Immature natural killer cell (primary cell): ENCODE results near the gene DCBLD2. TPM values are rescaled to one million over a fixed set of nuclear protein-coding genes. Genes with fewer than 3 reads are reported as not detected.
"Not testable (repeated sequence)": the region's sequence is repeated elsewhere in the genome, so short reads cannot be mapped to it uniquely, and the experiment has no call there.

ENCODE experiments used
- DNase-seq, 3 donors: peaks; one replicate each; pipeline ENCODE4 v3.0.0; 2022; ENCODE audit warnings: mixed read lengths in 1 of 3
- H3K27ac Mint-ChIP-seq, 6 donors: one replicate each; pipeline ENCODE4 v1.8.0; 2020; ENCODE audit warnings: mixed read lengths in 6 of 6, mild to moderate bottlenecking in 5 of 6, inconsistent platforms in 4 of 6, moderate library complexity in 3 of 6
- H3K27me3 Mint-ChIP-seq, 3 donors: one replicate each; pipeline ENCODE4 v1.8.0; 2020 to 2021; ENCODE audit warnings: low read depth in 3 of 3, mild to moderate bottlenecking in 3 of 3, mixed read lengths in 3 of 3, moderate library complexity in 3 of 3, inconsistent platforms in 1 of 3
- H3K36me3 Mint-ChIP-seq, 3 donors: one replicate each; pipeline ENCODE4 v1.8.0; 2020; ENCODE audit warnings: mixed read lengths in 3 of 3, inconsistent platforms in 2 of 3, mild to moderate bottlenecking in 2 of 3
- H3K4me1 Mint-ChIP-seq, 2 donors: one replicate each; pipeline ENCODE4 v1.8.0; 2020; ENCODE audit warnings: inconsistent platforms in 2 of 2, mild to moderate bottlenecking in 2 of 2, mixed read lengths in 2 of 2, moderate library complexity in 1 of 2
- H3K4me3 Mint-ChIP-seq, 5 donors: one replicate each; pipeline ENCODE4 v1.8.0; 2020; ENCODE audit warnings: mild to moderate bottlenecking in 5 of 5, mixed read lengths in 5 of 5, inconsistent platforms in 3 of 5, moderate library complexity in 3 of 5
- H3K9me3 Mint-ChIP-seq, 6 donors: one replicate each; pipeline ENCODE4 v1.8.0; 2020; ENCODE audit warnings: mild to moderate bottlenecking in 6 of 6, mixed read lengths in 6 of 6, inconsistent platforms in 4 of 6, moderate library complexity in 3 of 6
- polyA plus RNA-seq, 3 donors: library from polyadenylated mRNA; unstranded; fragments of 300-500 nt; fragmentation: Illumina TruSeq; gene quantifications; one replicate each; pipeline ENCODE4 v1.2.3, GENCODE V29; 2021

DCBLD2 gene
- polyA plus RNA-seq, 3 donors from 2014 or later: 0.04 to 1.0 TPM; not detected in 1

DNA sequence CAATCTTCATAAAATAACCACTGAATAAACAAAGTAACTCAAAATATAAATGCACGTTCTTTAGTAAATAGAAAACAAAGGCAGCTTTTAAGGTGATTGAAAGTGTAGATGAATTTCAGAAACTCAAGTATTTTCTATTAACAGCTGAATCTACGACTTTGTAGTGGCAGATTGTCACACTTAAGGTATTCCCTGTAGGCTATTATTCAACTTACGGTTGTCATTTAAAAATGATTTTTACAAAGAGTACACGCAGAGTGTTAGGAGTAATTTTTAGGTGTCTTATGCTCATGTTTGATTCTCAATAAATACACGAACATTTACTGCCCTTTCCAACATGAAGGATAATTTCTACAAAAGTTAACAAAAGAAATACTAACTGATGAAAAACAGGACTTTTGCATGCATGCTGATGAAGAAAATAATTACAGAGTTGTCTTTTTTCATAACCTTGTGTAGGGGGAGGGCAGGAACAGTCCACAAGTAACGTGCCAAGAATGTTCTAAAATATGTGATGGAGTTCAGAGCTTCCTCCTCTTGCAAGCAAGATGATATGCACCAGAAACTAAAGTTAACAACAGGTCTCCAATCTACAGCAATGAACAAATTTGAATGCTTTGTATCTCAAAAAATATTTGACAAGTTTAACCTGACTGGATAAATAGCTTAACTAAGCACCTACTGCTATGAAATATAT, 16.7 kb downstream of the DCBLD2 start:
- no peak overlapping the region for H3K27ac Mint-ChIP-seq
- peaks cover 0 to 3% (median 0%) of the 10 kb centered on the region in 3 donors for H3K27me3 Mint-ChIP-seq
- no peak for DNase-seq
- H3K4me1 Mint-ChIP-seq: no peaks in the 10 kb centered on the region
- H3K36me3 Mint-ChIP-seq: peaks cover 0 to 3% (median 0%) of the 10 kb centered on the region in 3 donors
- peaks cover 0 to 3% (median 0%) of the 10 kb centered on the region in 6 donors for H3K9me3 Mint-ChIP-seq
- no peak overlapping the region for H3K4me3 Mint-ChIP-seq

DNA sequence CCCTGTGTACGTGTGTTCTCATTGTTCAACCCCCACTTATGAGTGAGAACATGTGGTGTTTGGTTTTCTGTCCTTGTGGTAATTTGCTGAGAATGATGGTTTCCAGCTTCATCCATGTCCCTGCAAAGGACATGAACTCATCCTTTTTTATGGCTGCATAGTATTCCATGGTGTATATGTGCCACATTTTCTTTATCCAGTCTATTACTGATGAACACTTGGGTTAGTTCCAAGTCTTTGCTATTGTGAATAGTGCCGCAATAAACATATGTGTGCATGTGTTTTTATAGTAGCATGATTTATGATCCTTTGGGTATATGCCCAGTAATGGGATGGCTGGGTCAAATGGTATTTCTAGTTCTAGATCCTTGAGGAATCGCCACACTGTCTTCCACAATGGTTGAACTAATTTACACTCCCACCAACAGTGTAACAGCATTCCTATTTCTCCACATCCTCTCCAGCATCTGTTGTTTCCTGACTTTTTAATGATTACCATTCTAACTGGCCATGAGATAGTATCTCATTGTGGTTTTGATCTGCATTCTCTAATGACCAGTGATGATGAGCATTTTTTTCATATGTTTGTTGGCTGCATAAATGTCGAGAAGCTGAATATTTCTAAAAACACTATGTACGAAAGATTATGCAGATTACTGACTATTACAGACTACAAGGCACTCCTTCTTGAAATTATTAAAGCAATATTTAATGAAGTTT, 18.7 kb downstream of the DCBLD2 start:
- DNase-seq, H3K4me3 Mint-ChIP-seq, H3K27me3 Mint-ChIP-seq, H3K27ac Mint-ChIP-seq, H3K9me3 Mint-ChIP-seq, H3K4me1 Mint-ChIP-seq, H3K36me3 Mint-ChIP-seq: not testable (repeated sequence)

DNA sequence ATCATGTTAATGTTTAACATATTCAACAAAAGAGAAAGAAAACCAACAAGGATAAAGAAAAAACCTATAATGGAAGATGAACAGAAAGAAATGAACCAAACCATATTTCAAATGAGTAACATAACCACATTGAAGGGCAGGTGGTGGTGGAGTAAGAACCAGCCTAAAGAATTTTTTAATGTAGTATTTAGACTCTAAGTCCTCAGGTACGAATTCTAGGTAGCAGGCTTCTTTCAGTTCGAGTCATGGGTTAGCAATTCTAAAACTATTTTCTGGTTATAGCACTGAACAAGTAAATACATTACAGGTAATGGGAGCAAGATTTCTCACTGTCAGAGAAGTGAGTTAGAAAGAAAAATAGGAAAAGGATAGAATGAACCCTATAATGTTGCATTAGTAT, 24.4 kb downstream of the DCBLD2 start:
- peaks cover 0 to 3% (median 0%) of the 10 kb centered on the region in 6 donors for H3K9me3 Mint-ChIP-seq
- no peak overlapping the region for H3K4me3 Mint-ChIP-seq
- DNase-seq: no peak
- peaks cover 0 to 5% (median 0%) of the 10 kb centered on the region in 3 donors for H3K36me3 Mint-ChIP-seq
- H3K4me1 Mint-ChIP-seq: no peaks in the 10 kb centered on the region
- no peak overlapping the region for H3K27ac Mint-ChIP-seq
- H3K27me3 Mint-ChIP-seq: peaks cover 0 to 3% (median 2%) of the 10 kb centered on the region in 3 donors

DNA sequence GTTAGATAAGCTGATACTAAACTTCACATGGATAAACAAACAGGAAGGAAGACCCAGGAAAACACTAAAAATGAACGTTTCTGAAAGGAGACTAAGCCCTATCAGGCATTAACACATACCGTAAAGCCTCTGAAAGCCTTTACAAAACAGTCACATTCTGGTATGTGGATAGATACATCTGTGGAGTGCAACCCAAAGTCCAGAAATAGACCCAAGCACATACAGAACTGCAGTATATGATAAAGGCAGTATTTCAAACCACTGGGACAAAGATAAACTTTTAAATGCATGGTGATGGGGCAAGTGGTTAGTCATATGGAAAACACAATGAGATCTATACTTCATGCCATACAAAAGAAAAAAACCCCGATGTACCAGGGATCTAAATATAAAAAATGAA, 26.0 kb downstream of the DCBLD2 start:
- no peak overlapping the region for H3K27ac Mint-ChIP-seq
- no peak for DNase-seq
- H3K4me1 Mint-ChIP-seq: no peaks in the 10 kb centered on the region
- H3K9me3 Mint-ChIP-seq: peaks cover 0 to 6% (median 5%) of the 10 kb centered on the region in 6 donors
- no peak overlapping the region for H3K4me3 Mint-ChIP-seq
- H3K36me3 Mint-ChIP-seq: peaks cover 0 to 5% (median 0%) of the 10 kb centered on the region in 3 donors
- peaks cover 2 to 3% (median 3%) of the 10 kb centered on the region in 3 donors for H3K27me3 Mint-ChIP-seq

DNA sequence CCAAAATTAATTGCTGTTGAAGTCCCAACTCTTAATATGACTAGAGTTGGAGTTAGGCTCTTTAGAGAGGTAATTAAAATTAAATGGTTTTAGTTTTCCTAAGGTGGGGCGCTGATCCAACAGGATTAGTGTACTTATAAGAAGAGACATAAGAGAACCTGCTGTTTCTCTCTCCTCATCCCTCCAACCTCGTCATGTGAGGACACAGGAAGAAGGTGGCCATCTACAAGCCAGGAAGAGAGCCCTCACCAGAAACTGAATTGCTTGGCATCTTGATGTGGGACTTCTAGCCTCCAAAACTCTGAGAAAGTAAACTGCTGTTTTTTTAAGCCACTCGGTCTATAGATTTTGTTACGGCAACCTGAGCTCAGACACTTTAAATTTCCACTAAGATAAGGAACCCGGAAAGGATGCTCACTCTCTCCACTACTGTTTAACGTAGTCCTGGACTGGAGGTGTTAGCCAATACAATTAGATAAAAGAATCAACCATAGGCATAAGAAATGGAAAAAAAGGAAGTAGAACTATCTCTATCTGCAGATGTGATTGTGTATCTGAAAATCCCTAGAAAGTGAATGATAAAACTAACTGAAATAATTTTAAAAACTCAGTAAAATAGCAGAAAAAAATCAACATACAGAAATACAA, 26.8 kb downstream of the DCBLD2 start:
- no peaks in the 10 kb centered on the region for H3K4me1 Mint-ChIP-seq

DNA sequence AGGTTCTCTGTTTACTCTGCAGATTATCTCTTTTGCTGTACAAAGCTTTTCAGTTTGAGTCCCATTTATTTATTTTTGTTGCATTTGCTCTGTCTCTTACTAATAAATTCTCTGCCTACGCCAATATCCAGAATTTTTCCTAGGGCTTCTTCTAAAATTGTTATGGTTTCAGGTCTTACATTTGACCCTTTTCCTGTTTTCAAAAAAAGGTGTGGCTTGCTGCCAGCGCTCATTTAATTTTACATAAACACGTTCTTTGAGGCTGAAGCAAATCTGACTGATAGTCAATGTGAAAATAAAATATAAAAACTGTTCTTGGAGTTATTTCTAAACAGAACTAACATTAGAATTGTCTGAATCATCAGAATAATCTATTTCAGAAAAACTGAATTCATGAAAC, 32.1 kb downstream of the DCBLD2 start:
- no peak overlapping the region for H3K27ac Mint-ChIP-seq
- peaks cover 0 to 3% (median 3%) of the 10 kb centered on the region in 3 donors for H3K27me3 Mint-ChIP-seq

More for the DNA sequence above, 26.8 kb downstream of the DCBLD2 start:
- Mint-ChIP-seq H3K27me3 (peaks cover 3% of the 10 kb centered on the region in 3 donors), H3K4me3 (no peak overlapping the region), H3K9me3 (peaks cover 0 to 14% (median 5%) of the 10 kb centered on the region in 6 donors), H3K36me3 (peaks cover 0 to 2% (median 0%) of the 10 kb centered on the region in 3 donors), H3K27ac (no peak overlapping the region)
- no peak for DNase-seq

DNA sequence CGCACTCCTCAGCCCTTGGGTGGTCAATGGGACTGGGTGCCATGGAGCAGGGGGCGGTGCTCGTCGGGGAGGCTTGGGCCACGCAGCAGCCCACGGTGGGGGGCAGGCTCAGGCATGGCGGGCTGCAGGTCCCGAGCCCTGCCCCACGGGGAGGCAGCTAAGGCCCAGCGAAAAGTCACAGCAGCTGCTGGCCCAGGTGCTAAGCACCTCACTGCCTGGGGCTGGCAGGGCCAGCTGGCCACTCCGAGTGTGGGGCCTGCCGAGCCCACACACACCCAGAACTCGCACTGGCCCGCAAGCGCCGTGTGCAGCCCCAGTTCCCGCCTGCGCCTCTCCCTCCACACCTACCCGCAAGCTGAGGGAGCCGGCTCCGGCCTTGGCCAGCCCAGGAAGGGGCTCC, 43.5 kb downstream of the DCBLD2 start:
- H3K4me1 Mint-ChIP-seq, H3K4me3 Mint-ChIP-seq, H3K27me3 Mint-ChIP-seq, DNase-seq, H3K36me3 Mint-ChIP-seq, H3K27ac Mint-ChIP-seq: not testable (repeated sequence)
- peaks cover 0 to 43% (median 12%) of the 10 kb centered on the region in 6 donors for H3K9me3 Mint-ChIP-seq

More for the DNA sequence above, 32.1 kb downstream of the DCBLD2 start:
- Mint-ChIP-seq H3K4me1 (no peaks in the 10 kb centered on the region), H3K9me3 (peaks cover 0 to 26% (median 10%) of the 10 kb centered on the region in 6 donors), H3K36me3 (no peaks in the 10 kb centered on the region), H3K4me3 (no peak overlapping the region)
- DNase-seq: no peak

DNA sequence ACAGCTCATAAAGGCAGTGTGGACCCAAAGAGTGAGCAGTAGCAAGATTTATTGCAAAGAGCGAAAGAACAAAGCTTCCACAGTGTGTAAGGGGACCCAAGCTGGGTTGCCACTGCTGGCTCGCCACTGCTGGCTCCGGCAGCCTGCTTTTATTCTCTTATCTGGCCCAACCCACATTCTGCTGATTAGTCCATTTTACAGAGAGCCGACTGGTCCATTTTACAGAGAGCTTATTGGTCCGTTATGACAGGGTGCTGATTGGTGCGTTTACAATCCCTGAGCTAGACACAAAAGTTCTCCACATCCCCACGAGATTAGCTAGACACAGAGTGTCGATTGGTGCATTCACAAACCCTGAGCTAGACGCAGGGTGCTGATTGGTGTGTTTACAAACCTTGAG, 44.2 kb downstream of the DCBLD2 start:
- not testable (repeated sequence) for H3K36me3 Mint-ChIP-seq, DNase-seq
- H3K9me3 Mint-ChIP-seq: peaks cover 0 to 40% (median 11%) of the 10 kb centered on the region in 6 donors

DNA sequence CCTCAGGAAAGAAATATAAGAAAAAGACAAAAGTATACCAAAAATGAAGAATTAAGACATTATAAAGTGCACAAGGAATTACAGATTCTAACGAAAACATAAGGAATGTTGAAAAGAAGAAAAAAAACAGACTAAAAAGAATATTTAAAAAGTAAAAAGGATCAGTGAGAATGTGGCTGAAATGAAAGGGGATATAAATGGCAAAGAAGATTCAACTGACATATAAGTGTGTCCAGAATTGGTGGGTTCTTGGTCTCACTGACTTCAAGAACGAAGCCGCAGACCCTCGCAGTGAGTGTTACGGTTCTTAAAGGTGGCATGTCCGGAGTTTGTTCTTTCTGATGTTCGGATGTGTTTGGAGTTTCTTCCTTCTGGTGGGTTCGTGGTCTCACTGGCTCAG, 44.8 kb downstream of the DCBLD2 start:
- H3K4me3 Mint-ChIP-seq: no peak overlapping the region
- H3K4me1 Mint-ChIP-seq: no peaks in the 10 kb centered on the region
- DNase-seq: no peak
- no peak overlapping the region for H3K27ac Mint-ChIP-seq
- no peaks in the 10 kb centered on the region for H3K27me3 Mint-ChIP-seq
- H3K36me3 Mint-ChIP-seq: peaks cover 0 to 2% (median 0%) of the 10 kb centered on the region in 3 donors
- H3K9me3 Mint-ChIP-seq: peaks cover 0 to 36% (median 9%) of the 10 kb centered on the region in 6 donors

More for the DNA sequence above, 44.2 kb downstream of the DCBLD2 start:
- not testable (repeated sequence) for H3K4me1 Mint-ChIP-seq, H3K4me3 Mint-ChIP-seq, H3K27me3 Mint-ChIP-seq, H3K27ac Mint-ChIP-seq

DNA sequence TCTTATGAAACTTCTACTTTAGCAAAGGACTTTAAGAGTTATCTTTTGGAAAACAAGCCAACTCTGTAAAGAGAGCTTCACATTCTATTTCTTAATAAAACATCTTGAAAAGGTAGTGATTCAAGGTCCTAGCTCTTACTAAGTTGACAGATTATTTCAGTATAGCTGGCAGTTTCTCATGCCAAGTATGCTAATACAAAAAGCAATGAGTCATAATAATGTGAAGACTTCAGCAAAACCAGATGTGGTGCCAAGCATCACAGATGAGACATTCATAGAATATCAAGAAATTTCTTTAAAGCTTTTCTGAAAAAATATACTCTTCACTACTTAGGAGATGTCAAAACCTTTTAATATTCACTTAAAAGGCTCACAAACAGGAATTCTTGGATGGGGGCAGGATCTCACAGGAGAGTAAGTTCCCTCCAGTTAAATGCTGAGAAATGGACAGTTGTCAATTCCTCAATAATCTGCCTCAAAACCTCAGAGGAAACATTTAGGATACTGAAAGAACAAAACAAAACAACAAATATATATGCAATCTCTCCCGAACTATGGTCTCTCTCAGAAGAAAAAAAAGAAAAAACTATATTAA, 45.6 kb downstream of the DCBLD2 start:
- no peaks in the 10 kb centered on the region for H3K4me1 Mint-ChIP-seq
- H3K4me3 Mint-ChIP-seq: no peak overlapping the region
- no peak overlapping the region for H3K27ac Mint-ChIP-seq
- peaks cover 0 to 28% (median 8%) of the 10 kb centered on the region in 6 donors for H3K9me3 Mint-ChIP-seq
- peaks cover 0 to 2% (median 0%) of the 10 kb centered on the region in 3 donors for H3K36me3 Mint-ChIP-seq
- no peaks in the 10 kb centered on the region for H3K27me3 Mint-ChIP-seq
- no peak for DNase-seq

DNA sequence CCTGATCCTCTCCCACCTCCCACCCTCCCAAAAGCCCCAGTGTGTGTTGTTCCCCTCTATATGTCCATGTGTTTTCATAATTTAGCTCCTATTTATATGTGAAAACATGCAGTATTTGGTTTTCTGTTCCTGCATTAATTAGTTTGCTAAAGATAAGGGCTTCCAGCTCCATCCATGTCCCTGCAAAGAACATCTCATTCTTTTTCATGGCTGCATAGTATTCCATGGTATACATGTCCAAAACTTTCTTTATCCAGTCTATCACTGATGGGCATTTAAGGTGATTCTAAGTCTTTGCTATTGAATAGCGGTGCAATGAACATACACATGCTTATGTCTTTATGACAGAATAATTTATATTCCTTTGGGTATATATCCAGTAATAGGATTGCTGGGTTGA, 53.4 kb downstream of the DCBLD2 start:
- Mint-ChIP-seq H3K27ac (no peak overlapping the region), H3K4me3 (no peak overlapping the region), H3K27me3 (no peaks in the 10 kb centered on the region), H3K9me3 (no peaks in the 10 kb centered on the region), H3K36me3 (no peaks in the 10 kb centered on the region), H3K4me1 (no peaks in the 10 kb centered on the region)
- DNase-seq: no peak

DNA sequence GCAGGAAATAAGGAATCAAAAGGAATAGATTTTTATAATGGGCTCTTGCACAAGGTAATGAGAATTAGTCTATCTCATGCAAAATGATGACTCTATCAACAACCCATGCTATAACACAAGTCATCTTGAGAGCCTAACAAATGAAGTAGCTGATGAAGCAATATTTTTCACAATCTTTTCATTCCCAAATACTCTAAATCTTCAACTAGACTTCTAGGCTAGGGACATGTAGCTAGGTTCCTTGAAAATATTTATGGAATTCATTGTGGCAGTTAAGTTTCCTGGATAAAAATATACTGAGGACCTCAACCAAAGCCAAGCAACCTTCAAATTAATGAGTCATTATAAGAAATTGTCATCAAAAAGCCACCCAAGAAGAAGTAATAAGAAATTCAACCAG, 55.4 kb downstream of the DCBLD2 start:
- Mint-ChIP-seq H3K36me3 (no peaks in the 10 kb centered on the region), H3K4me1 (no peaks in the 10 kb centered on the region), H3K4me3 (no peak overlapping the region), H3K9me3 (no peaks in the 10 kb centered on the region), H3K27me3 (no peaks in the 10 kb centered on the region), H3K27ac (no peak overlapping the region)
- no peak for DNase-seq

DNA sequence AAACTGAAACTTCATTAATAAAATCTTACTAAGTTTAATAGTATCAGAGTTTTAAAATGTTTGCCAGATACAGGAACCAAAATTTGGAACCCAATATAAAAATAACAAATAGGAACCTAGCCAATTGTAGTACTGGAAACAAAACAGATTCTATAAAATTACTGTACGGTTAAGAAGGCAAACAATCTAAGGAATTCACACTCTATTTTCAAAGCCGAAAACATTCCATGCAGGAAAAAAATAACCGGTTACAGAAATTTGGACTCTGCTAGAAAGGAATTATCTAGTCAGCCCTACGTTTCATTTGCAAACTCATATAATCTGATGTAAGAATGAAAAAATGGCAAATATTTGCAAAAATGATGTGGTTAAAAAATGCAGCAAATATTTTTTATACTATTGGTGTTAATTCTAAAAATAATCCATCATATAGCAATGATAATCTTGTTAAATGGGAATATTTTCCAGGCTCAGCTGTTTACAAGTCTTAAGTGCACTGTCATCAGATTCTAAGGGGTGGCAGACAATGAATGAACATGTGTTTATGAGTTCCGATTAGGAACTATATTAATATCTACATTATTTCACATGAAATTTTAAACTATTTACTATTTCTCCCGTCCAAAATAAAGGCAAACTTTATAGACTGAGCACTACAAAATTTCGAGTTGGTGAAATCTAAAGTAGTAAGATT, 58.1 kb downstream of the DCBLD2 start:
- Mint-ChIP-seq H3K4me3 (no peak overlapping the region), H3K27ac (no peak overlapping the region), H3K36me3 (peaks cover 0 to 4% (median 0%) of the 10 kb centered on the region in 3 donors), H3K27me3 (peaks cover 0 to 3% (median 0%) of the 10 kb centered on the region in 3 donors), H3K4me1 (no peaks in the 10 kb centered on the region), H3K9me3 (peaks cover 0 to 3% (median 0%) of the 10 kb centered on the region in 6 donors)
- DNase-seq: no peak
